ENCODE measurements around the gene UTRN.

UTRN gene

DNA sequence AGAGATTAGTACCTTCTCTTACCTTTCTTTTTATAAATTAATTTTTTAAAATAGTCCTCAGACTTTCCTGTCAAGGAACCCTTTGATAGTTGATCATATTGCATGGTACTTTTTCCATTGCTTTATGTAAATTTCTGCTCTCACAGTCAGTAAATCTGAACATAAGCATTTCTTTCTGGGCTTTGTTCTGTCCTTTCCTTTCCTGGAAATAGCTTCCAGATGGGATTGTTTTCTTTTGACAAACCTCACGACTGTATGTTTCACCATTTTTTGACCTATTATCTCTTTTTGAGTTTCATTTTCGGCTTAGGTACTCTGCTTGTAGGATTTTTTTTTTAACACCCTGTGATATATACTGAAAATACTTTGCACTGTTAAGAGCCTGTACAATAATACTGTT is 32.6 kb downstream of the UTRN start:
- CTCF ChIA-PET: no interaction called here
- TF ChIP-seq L3MBTL2 (conservative IDR thresholded peaks at IDR 0.05) (no peak), ELF4 (IDR thresholded peaks at IDR 0.05) (no peak), LEF1 (IDR thresholded peaks at IDR 0.05; ENCODE audit: borderline replicate concordance) (no peak), CTBP1 (IDR thresholded peaks at IDR 0.05; ENCODE audit: borderline replicate concordance) (no peak), TARDBP (IDR thresholded peaks at IDR 0.05) (no peak), FOXM1 (IDR thresholded peaks at IDR 0.05; ENCODE audit: borderline replicate concordance) (no peak), SUZ12 (IDR thresholded peaks at IDR 0.05) (no peak)
- DNase-seq (ENCODE audit: extremely low spot score): no peak
- POLR2A ChIA-PET: no interaction called here

- POLR2A ChIA-PET: interaction anchor here (0.6 kb wide), 1 partner anchor 11 kb away, joined by 3 read pairs; no protein-coding TSS in a partner anchor
These were observed 34.1 kb downstream of the UTRN start for GRCh38 chr6:144319211-144319610.

DNA sequence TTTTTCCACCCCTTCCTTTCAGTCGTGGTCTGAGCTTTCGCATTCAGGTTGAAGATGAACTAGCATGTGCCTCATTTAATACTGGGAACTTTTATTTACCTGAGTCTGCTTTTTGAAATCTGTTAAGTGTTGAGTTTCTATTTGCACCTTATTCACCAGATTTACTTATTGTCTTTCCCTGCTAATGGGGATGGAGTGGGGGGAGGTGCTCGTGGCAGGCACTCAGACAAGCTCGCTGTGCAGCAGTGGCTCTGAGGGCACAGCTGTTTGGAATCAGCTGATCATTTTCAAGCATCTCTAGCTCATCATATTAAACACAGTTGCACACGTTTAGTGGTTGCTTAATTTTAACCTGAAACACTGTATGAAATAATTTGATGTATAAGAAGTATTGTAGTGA is 35.6 kb downstream of the UTRN start:
- no peak for DNase-seq (ENCODE audit: extremely low spot score)
- ChIA-PET POLR2A (no interaction called here), CTCF (no interaction called here)
- TF ChIP-seq FOXM1 (IDR thresholded peaks at IDR 0.05; ENCODE audit: borderline replicate concordance): no peak
- no peak for TF ChIP-seq ARNT (IDR thresholded peaks at IDR 0.05)
- no peak for TF ChIP-seq ZNF384 (IDR thresholded peaks at IDR 0.05)
- no peak for TF ChIP-seq FOXK2 (IDR thresholded peaks at IDR 0.05)
- TF ChIP-seq ELF4 (IDR thresholded peaks at IDR 0.05): no peak
- TF ChIP-seq NFRKB (IDR thresholded peaks at IDR 0.05): no peak
- TF ChIP-seq HDGF (IDR thresholded peaks at IDR 0.05; ENCODE audit: borderline replicate concordance): no peak
- no peak for TF ChIP-seq SP1 (IDR thresholded peaks at IDR 0.05)
- TF ChIP-seq SUZ12 (IDR thresholded peaks at IDR 0.05): no peak
- TF ChIP-seq L3MBTL2 (conservative IDR thresholded peaks at IDR 0.05): no peak
- no peak for TF ChIP-seq LEF1 (IDR thresholded peaks at IDR 0.05; ENCODE audit: borderline replicate concordance)
- no peak for TF ChIP-seq TARDBP (IDR thresholded peaks at IDR 0.05)
- TF ChIP-seq PKNOX1 (IDR thresholded peaks at IDR 0.05): no peak

More at GRCh38 chr6:144319211-144319610, 34.1 kb downstream of the UTRN start:
- CTCF ChIA-PET: no interaction called here
- no peak for TF ChIP-seq FOXM1 (IDR thresholded peaks at IDR 0.05; ENCODE audit: borderline replicate concordance)
- no peak for TF ChIP-seq SUZ12 (IDR thresholded peaks at IDR 0.05)
- no peak for TF ChIP-seq ZNF384 (IDR thresholded peaks at IDR 0.05)
- no peak for TF ChIP-seq PKNOX1 (IDR thresholded peaks at IDR 0.05)
- TF ChIP-seq NFRKB (IDR thresholded peaks at IDR 0.05): no peak
- TF ChIP-seq L3MBTL2 (conservative IDR thresholded peaks at IDR 0.05): no peak
- no peak for TF ChIP-seq CTBP1 (IDR thresholded peaks at IDR 0.05; ENCODE audit: borderline replicate concordance)
- TF ChIP-seq FOXA1 (IDR thresholded peaks at IDR 0.05): no peak
- no peak for TF ChIP-seq TARDBP (IDR thresholded peaks at IDR 0.05)
- TF ChIP-seq LEF1 (IDR thresholded peaks at IDR 0.05; ENCODE audit: borderline replicate concordance): no peak
- no peak for TF ChIP-seq ARNT (IDR thresholded peaks at IDR 0.05)
- no peak for DNase-seq (ENCODE audit: extremely low spot score)

DNA sequence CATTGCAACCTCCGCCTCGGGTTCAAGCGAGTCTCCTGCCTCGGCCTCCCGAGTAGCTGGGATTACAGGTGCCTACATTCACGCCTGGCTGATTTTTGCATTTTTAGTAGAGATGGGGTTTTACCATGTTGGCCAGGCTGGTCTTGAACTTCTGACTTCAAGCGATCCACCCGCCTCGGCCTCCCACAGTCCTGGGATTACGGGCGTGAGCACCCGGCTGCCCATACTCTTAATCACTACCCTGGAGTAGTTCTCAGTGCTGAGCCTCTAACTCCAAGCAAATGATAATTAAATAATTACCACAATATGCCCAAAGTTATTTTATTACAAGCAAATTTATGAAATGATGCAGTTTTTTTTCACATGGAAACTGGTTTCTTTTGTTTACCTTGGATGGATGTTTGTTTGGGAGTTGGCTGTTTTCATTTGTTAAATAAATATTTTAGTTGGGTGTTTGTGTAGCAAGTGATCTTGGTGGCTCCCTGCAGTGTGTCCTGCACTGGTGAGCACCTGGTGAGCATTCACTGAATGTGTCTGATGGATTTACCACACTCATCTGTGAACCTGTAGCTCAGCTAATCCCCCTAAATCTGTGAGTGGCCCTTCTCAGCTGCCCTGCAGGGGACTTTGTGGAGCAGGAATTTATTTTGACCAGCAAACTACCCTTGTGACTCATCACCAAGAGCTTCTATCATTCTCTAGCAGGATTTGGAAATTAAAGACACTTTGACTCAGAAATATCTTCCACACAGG is 36.9 kb downstream of the UTRN start:
- POLR2A ChIA-PET: no interaction called here
- no peak for TF ChIP-seq ZNF384 (IDR thresholded peaks at IDR 0.05)
- TF ChIP-seq FOXA1 (IDR thresholded peaks at IDR 0.05): no peak
- TF ChIP-seq FOXK2 (IDR thresholded peaks at IDR 0.05): no peak
- TF ChIP-seq HDGF (IDR thresholded peaks at IDR 0.05; ENCODE audit: borderline replicate concordance): no peak
- TF ChIP-seq BHLHE40 (IDR thresholded peaks at IDR 0.05; ENCODE audit: borderline replicate concordance): no peak
- no peak for TF ChIP-seq NFRKB (IDR thresholded peaks at IDR 0.05)
- no peak for TF ChIP-seq SUZ12 (IDR thresholded peaks at IDR 0.05)
- TF ChIP-seq ELF4 (IDR thresholded peaks at IDR 0.05): no peak
- no peak for TF ChIP-seq CTBP1 (IDR thresholded peaks at IDR 0.05; ENCODE audit: borderline replicate concordance)
- no peak for TF ChIP-seq SP1 (IDR thresholded peaks at IDR 0.05)
- no peak for TF ChIP-seq PKNOX1 (IDR thresholded peaks at IDR 0.05)
- TF ChIP-seq LEF1 (IDR thresholded peaks at IDR 0.05; ENCODE audit: borderline replicate concordance): no peak
- no peak for TF ChIP-seq L3MBTL2 (conservative IDR thresholded peaks at IDR 0.05)
- no peak for DNase-seq (ENCODE audit: extremely low spot score)
- CTCF ChIA-PET: no interaction called here

GRCh38 chr6:144325232-144325631 is 40.1 kb downstream of the UTRN start:
- ChIA-PET CTCF (no interaction called here), POLR2A (no interaction called here)
- no peak for DNase-seq (ENCODE audit: extremely low spot score)
- TF ChIP-seq L3MBTL2 (conservative IDR thresholded peaks at IDR 0.05) (no peak), ELF4 (IDR thresholded peaks at IDR 0.05) (no peak), FOXK2 (IDR thresholded peaks at IDR 0.05) (no peak), ZNF384 (IDR thresholded peaks at IDR 0.05) (no peak), FOXM1 (IDR thresholded peaks at IDR 0.05; ENCODE audit: borderline replicate concordance) (no peak), TARDBP (IDR thresholded peaks at IDR 0.05) (no peak), SUZ12 (IDR thresholded peaks at IDR 0.05) (no peak), NFRKB (IDR thresholded peaks at IDR 0.05) (no peak), SP1 (IDR thresholded peaks at IDR 0.05) (no peak), CTBP1 (IDR thresholded peaks at IDR 0.05; ENCODE audit: borderline replicate concordance) (no peak), HDGF (IDR thresholded peaks at IDR 0.05; ENCODE audit: borderline replicate concordance) (no peak), FOXA1 (IDR thresholded peaks at IDR 0.05) (no peak), LEF1 (IDR thresholded peaks at IDR 0.05; ENCODE audit: borderline replicate concordance) (no peak)

- ChIA-PET CTCF (no interaction called here), POLR2A (no interaction called here)
- TF ChIP-seq L3MBTL2 (conservative IDR thresholded peaks at IDR 0.05) (no peak), BHLHE40 (IDR thresholded peaks at IDR 0.05; ENCODE audit: borderline replicate concordance) (no peak), SP1 (IDR thresholded peaks at IDR 0.05) (no peak), LEF1 (IDR thresholded peaks at IDR 0.05; ENCODE audit: borderline replicate concordance) (no peak), ZNF384 (IDR thresholded peaks at IDR 0.05) (no peak), FOXK2 (IDR thresholded peaks at IDR 0.05) (no peak)
- DNase-seq (ENCODE audit: extremely low spot score): no peak
These were observed 41.3 kb downstream of the UTRN start for GRCh38 chr6:144326393-144326792.
